HL-60 (cell line): ENCODE results near the gene ARHGAP26.

ENCODE experiments used
- DNase-seq, 2 experiments: peaks; one replicate each; pipeline ENCODE4 v3.0.0-alpha.2; 2010 to 2020; ENCODE audit warnings: low read depth in 1 of 2, low spot score in 1 of 2
- H3K27ac ChIP-seq: fragments of 250-450 bp; sonication (Bioruptor Pico); replicated peaks from 2 replicates; pipeline ENCODE4 v1.5.1; 2020; ENCODE audit warnings: mild to moderate bottlenecking, moderate library complexity
- H3K27me3 ChIP-seq: fragments of 250-450 bp; sonication (Bioruptor Pico); 2 replicates; pipeline ENCODE4 v1.5.1; 2021; ENCODE audit warnings: mild to moderate bottlenecking, moderate library complexity; ENCODE audit not compliant: insufficient read depth, poor library complexity, severe bottlenecking
- H3K4me3 ChIP-seq: replicated peaks from 2 replicates; pipeline ENCODE4 v1.5.1; 2011; ENCODE audit warnings: mild to moderate bottlenecking, control low read depth, low read length; ENCODE audit not compliant: insufficient read depth
- CTCF ChIP-seq: IDR thresholded peaks from one replicate; pipeline ENCODE4 v1.5.1; 2011; ENCODE audit warnings: low read length, control low read depth, inconsistent platforms; ENCODE audit not compliant: insufficient read depth
- GABPA ChIP-seq: IDR thresholded peaks from 2 replicates; pipeline ENCODE4 v1.6.1; 2012; ENCODE audit warnings: low read depth
- POLR2AphosphoS5 ChIP-seq: IDR thresholded peaks from 2 replicates; pipeline ENCODE4 v1.6.1; 2012; ENCODE audit warnings: low read depth
- REST ChIP-seq: IDR thresholded peaks from 2 replicates; pipeline ENCODE4 v1.6.1; 2012; ENCODE audit warnings: low read depth; ENCODE audit not compliant: insufficient replicate concordance
- SPI1 ChIP-seq: IDR thresholded peaks from 2 replicates; pipeline ENCODE4 v1.6.1; 2012; ENCODE audit warnings: low read depth, mild to moderate bottlenecking, borderline replicate concordance

The ARHGAP26 gene

GRCh38 chr5:142829801-142830220 is 59.6 kb downstream of the ARHGAP26 start:
- TF ChIP-seq REST, result no peak
- no peak for TF ChIP-seq CTCF
- no peak for TF ChIP-seq POLR2AphosphoS5
- TF ChIP-seq SPI1, result no peak
- DNase-seq, result no peak
- Histone ChIP-seq H3K27me3 (no peaks in the 10 kb centered on the region), H3K4me3 (no peak overlapping the region), H3K27ac (no peak overlapping the region)

GRCh38 chr5:142830241-142831008 is 60.2 kb downstream of the ARHGAP26 start:
- Histone ChIP-seq H3K27me3 (no peaks in the 10 kb centered on the region), H3K27ac (no peak overlapping the region), H3K4me3 (no peak overlapping the region)
- no peak for DNase-seq
- TF ChIP-seq POLR2AphosphoS5, result no peak
- no peak for TF ChIP-seq GABPA
- no peak for TF ChIP-seq CTCF
- TF ChIP-seq REST, result no peak
- no peak for TF ChIP-seq SPI1

- Histone ChIP-seq H3K27ac (no peak overlapping the region), H3K4me3 (no peak overlapping the region), H3K27me3 (no peaks in the 10 kb centered on the region)
- no peak for DNase-seq
- TF ChIP-seq SPI1, result no peak
- no peak for TF ChIP-seq CTCF
- no peak for TF ChIP-seq POLR2AphosphoS5
- no peak for TF ChIP-seq REST
These were observed 60.8 kb downstream of the ARHGAP26 start for GRCh38 chr5:142831009-142831383.
